Mesenteric fat pad (tissue), 1 donor: ENCODE data around the gene FOXO1. TPM values are rescaled to one million over a fixed set of nuclear protein-coding genes. Genes with fewer than 3 reads are reported as not detected.

ENCODE experiments used
- DNase-seq: peaks from one replicate; pipeline ENCODE4 v3.0.0-alpha.2; 2020; ENCODE audit warnings: low spot score
- total RNA-seq: library from RNA; stranded (reverse); fragmentation: NEBNext Ultra II Directional; extraction: Animal tissue kit (Norgen Biotek cat#: 25700); gene quantifications from one replicate; pipeline ENCODE4 v1.2.1, GENCODE V29; 2021
- donor health status: DM: yes; HTN: yes; CAD: no.

The FOXO1 gene
- total RNA-seq, 1 donor from 2014 or later = 120 TPM

- DNase-seq = no peak
Observed at GRCh38 chr13:40580566-40581276, 85.7 kb downstream of the FOXO1 start.

- no peak for DNase-seq
Observed at GRCh38 chr13:40579535-40579934, 86.9 kb downstream of the FOXO1 start.

GRCh38 chr13:40578055-40578454 is 88.4 kb downstream of the FOXO1 start:
- DNase-seq = no peak

DNA sequence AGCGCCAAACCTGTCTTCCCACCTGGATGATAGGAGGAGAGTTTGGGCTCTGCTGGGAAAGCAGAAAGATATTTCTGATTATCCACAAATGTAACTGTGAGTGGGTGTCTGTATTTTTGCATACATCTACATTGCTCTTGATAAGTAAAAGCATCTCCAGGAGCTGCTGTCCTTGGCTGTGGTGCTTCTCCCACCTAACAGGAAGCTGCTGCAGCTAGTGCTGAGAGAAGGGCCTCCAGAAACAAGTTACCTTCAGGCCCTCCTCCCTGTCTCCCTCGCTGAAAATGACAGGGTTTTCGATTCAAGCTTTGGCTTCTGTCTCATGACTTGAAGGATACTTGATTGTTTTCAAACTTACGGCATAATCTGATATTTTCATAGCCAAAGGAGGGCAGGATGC is 90.1 kb downstream of the FOXO1 start:
- no peak for DNase-seq

GRCh38 chr13:40572961-40573360 is 93.5 kb downstream of the FOXO1 start:
- DNase-seq = no peak

- no peak for DNase-seq
Observed at GRCh38 chr13:40571338-40571963, 95.0 kb downstream of the FOXO1 start.

- DNase-seq = no peak
Observed at GRCh38 chr13:40570930-40571329, 95.5 kb downstream of the FOXO1 start.

DNA sequence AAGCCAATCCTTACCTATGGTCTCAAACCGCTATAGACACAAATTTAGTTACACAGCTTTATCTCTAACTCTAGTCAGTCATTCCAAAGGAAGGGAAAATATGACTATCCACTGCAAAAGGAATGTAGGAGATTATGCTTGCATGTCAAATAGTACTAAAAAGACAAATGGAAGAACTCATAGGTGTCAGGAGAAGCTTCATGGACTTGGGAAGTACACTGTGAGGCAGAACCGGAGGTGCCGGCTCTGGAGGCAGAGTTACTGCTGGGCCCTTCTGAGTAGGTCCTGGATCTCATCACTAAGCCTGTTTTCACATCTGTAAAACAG is 97.5 kb downstream of the FOXO1 start:
- no peak for DNase-seq

GRCh38 chr13:40568246-40569023 is 98.0 kb downstream of the FOXO1 start:
- no peak for DNase-seq

GRCh38 chr13:40566811-40567210 is 99.6 kb downstream of the FOXO1 start:
- no peak for DNase-seq

- no peak for DNase-seq
Observed at GRCh38 chr13:40565282-40566148, 100.9 kb downstream of the FOXO1 start.

GRCh38 chr13:40564342-40565001 is 102.0 kb downstream of the FOXO1 start:
- DNase-seq = no peak

- DNase-seq = no peak
Observed at GRCh38 chr13:40563350-40564125, 102.9 kb downstream of the FOXO1 start.

GRCh38 chr13:40562975-40563349 is 103.5 kb downstream of the FOXO1 start:
- DNase-seq = no peak

- DNase-seq = no peak
Observed at GRCh38 chr13:40559915-40560314, 106.5 kb downstream of the FOXO1 start.

DNA sequence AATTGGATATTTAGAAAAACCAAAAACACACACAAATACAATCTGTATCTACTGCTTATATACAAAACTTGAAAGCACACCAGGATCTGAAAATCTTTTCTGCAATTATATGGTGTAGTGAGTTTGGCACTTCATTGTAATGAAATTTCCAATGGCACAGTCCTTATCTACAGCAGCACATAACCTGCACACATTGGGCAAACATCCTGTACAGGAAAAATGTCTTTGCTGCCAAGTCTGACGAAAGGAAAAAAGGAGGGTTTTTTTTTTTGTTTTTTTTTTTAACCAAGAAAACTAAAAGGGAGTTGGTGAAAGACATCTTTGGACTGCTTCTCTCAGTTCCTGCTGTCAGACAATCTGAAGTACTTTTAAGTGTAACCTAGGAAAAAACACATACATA is 107.8 kb downstream of the FOXO1 start:
- no peak for DNase-seq

- no peak for DNase-seq
Observed at GRCh38 chr13:40556453-40556852, 110.0 kb downstream of the FOXO1 start.

GRCh38 chr13:40553356-40553755 is 113.1 kb downstream of the FOXO1 start:
- DNase-seq = no peak

DNA sequence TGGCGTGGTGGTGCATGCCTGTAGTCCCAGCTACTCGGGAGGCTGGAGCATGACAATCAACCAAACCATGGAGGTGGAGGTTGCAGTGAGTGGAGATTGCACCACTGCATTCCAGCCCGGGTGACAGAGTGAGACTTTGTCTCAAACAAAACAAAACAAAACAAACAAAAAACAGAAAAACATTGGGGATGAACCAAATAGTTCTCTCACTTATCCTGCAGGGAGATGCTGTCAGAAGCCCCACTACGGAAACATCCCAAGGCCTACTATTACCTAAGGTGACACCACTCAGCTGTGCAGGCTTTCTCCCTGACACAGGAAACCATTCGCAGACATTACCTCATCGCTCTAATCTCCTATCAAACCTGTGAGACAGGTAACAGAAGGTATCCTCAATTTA is 113.5 kb downstream of the FOXO1 start:
- no peak for DNase-seq

DNA sequence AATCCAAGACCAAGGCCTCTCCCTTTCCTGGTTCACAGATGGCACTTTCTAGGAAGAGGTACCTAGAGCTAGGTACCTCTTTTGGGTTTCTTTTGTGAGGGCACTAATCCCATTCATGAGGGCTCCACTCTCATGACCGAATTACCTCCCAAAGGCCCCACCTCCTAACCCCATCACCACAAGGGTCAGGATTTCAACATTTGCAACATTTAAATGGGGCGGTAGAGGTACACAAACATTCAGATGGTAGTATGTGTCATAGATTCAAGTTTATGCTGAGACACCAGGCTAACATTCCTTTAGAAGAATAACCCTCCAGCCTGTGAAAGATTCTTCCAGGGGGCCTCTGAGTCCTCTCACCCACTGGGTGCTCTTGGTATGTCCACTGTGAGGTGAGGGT is 116.3 kb downstream of the FOXO1 start:
- DNase-seq = no peak
